ENCODE data around the gene OVAAL. TPM values are rescaled to one million over a fixed set of nuclear protein-coding genes. Genes with fewer than 3 reads are reported as not detected.
A peak's percentile ranks its signal among the peaks of the same experiment; 100 is the strongest.

OVAAL gene
- total and polyA plus RNA-seq, 9 of the 15 experiments (the other 6 are each of a cell fraction or from before 2014, with no cell fraction given), result 0.04 to 0.18 (median 0.08) TPM; not detected in 4

DNA sequence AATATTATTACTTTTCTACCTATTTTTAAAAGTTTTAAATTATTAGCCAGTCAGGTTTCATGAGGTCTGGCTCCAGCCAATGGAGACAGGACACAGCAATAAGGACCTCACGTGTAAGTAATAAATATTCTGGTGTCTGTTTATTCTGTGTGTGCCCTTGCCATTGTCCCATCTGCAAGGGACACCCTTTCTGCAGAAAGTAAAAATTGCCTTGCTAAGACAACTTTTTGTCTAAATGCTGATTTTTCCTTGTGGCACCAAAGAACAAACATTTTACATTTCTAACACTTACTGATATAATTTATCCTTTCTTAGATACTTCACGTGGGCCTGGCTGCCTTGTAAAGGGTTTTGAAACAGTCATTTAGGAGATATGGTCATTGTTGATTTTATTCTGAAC lies 29.4 kb downstream of the OVAAL start:
- Histone ChIP-seq H3K27ac (ENCODE audit: extremely low read depth, low read depth, low read length) (no peak overlapping the region), H3K9me1 (ENCODE audit: control insufficient read depth, insufficient read depth, low read length) (no peaks in the 10 kb centered on the region), H3K4me1 (replicated peaks in 1 of 2; ENCODE audit: control insufficient read depth in 2 of 2, insufficient read depth in 2 of 2, low read length in 2 of 2) (peaks cover 17 to 24% of the 10 kb centered on the region in 2 experiments), H2AFZ (ENCODE audit: low read depth, low read length) (no peak overlapping the region), H3K79me2 (ENCODE audit: control insufficient read depth, insufficient read depth, low read length) (no peaks in the 10 kb centered on the region), H3K9ac (ENCODE audit: insufficient read depth in 1 of 2, low read depth in 2 of 2, low read length in 2 of 2) (no peak overlapping the region), H3K9me3 (replicated peaks; ENCODE audit: control insufficient read depth, insufficient read depth, low read depth, low read length) (peaks cover 7% of the 10 kb centered on the region), H3K4me2 (ENCODE audit: insufficient read depth, low read length) (no peak overlapping the region), H4K20me1 (replicated peaks; ENCODE audit: control insufficient read depth, insufficient read depth, low read length) (no peaks in the 10 kb centered on the region), H3K36me3 (ENCODE audit: control insufficient read depth, insufficient read depth, low read length) (no peaks in the 10 kb centered on the region), H3K27me3 (ENCODE audit: control insufficient read depth in 2 of 2, insufficient read depth in 2 of 2, low read length in 2 of 2) (no peaks in the 10 kb centered on the region), H3K4me3 (no peak overlapping the region)
- in situ Hi-C loops (cut with MboI), result no loop called here
- no peak for DNase-seq (ENCODE audit: extremely low read depth in 1 of 4, low spot score in 3 of 4)
- WGBS (ENCODE audit: insufficient coverage, low coverage, missing lambda C conversion rate), result 61% methylated on average over 2 of the region's 2 CpGs
- FAIRE-seq, result no peak
- intact Hi-C loops (cut with micrococcal nuclease), result no loop called here
- ATAC-seq, result no peak
- ChIA-PET POLR2A (no interaction called here), CTCF (ENCODE audit: low intra/inter-chr PET ratio) (no interaction called here)
- no TSS peak for BruUV-seq (replicated peaks)
- TF ChIP-seq CBX3 (IDR thresholded peaks at IDR 0.05; ENCODE audit: borderline replicate concordance in 1 of 2, low read length in 2 of 2) (peak in 1 of 2 experiments; percentile 99; a peak in 2 of 3 replicates), TRIM24 (IDR thresholded peaks at IDR 0.05) (peak in 1 of 2 experiments; percentile 49; a peak in 1 of 4 replicates), ZNF551 (CRISPR knock-in tag; IDR thresholded peaks at IDR 0.05) (no peak), NR2F6 (CRISPR knock-in tag; IDR thresholded peaks at IDR 0.05) (no peak), ETV6 (IDR thresholded peaks at IDR 0.05; ENCODE audit: borderline replicate concordance in 1 of 2, low read depth in 2 of 2, low read length in 1 of 2) (no peak), ETV6 (CRISPR knock-in tag; IDR thresholded peaks at IDR 0.05; ENCODE audit: borderline replicate concordance) (no peak), CBX5 (IDR thresholded peaks at IDR 0.05; ENCODE audit: borderline replicate concordance, low read depth) (peak; percentile 88; the same call in 1 of the 2 replicates), POLR3A (IDR thresholded peaks at IDR 0.05; ENCODE audit: borderline replicate concordance, extremely low read depth, insufficient read depth, insufficient read length) (no peak), TBL1XR1 (IDR thresholded peaks at IDR 0.05; ENCODE audit: low read length in 2 of 2) (no peak), KLF16 (IDR thresholded peaks at IDR 0.05) (no peak), XRCC3 (IDR thresholded peaks at IDR 0.05) (peak; percentile 93; the same call in 1 of the 2 replicates), U2AF1 (optimal IDR thresholded peaks at IDR 0.05; ENCODE audit: low read depth, low read length) (no peak), TRIM28 (IDR thresholded peaks at IDR 0.05) (peak; percentile 96), ELF1 (tag; IDR thresholded peaks at IDR 0.05) (no peak), SREBF1 (IDR thresholded peaks at IDR 0.05; ENCODE audit: borderline replicate concordance, low read depth, low read length) (no peak), ZNF280A (IDR thresholded peaks at IDR 0.05; ENCODE audit: low read depth, partially characterized antibody) (peak; percentile 99), XRCC5 (IDR thresholded peaks at IDR 0.05; ENCODE audit: low read depth, low read length) (no peak), KDM1A (IDR thresholded peaks at IDR 0.05) (0 out of 4 replicates have a peak, but pooled peaks of 1 of the 2 experiments have one; percentile 14), ZNF395 (CRISPR knock-in tag; IDR thresholded peaks at IDR 0.05) (no peak)
- TF ChIP-seq, protein P1, sequence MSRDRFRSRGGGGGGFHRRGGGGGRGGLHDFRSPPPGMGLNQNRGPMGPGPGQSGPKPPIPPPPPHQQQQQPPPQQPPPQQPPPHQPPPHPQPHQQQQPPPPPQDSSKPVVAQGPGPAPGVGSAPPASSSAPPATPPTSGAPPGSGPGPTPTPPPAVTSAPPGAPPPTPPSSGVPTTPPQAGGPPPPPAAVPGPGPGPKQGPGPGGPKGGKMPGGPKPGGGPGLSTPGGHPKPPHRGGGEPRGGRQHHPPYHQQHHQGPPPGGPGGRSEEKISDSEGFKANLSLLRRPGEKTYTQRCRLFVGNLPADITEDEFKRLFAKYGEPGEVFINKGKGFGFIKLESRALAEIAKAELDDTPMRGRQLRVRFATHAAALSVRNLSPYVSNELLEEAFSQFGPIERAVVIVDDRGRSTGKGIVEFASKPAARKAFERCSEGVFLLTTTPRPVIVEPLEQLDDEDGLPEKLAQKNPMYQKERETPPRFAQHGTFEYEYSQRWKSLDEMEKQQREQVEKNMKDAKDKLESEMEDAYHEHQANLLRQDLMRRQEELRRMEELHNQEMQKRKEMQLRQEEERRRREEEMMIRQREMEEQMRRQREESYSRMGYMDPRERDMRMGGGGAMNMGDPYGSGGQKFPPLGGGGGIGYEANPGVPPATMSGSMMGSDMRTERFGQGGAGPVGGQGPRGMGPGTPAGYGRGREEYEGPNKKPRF (IDR thresholded peaks at IDR 0.05; ENCODE audit: low read depth, low read length), result no peak
